Esophagus mucosa (tissue), 1 donor: ENCODE data around the gene CALD1. TPM values are rescaled to one million over a fixed set of nuclear protein-coding genes. Genes with fewer than 3 reads are reported as not detected.

Experiments used
- ATAC-seq: fragments of 200-7000 bp; cut with Tn5 transposase; one replicate; pipeline ENCODE4 v1.9.1; 2020
- total RNA-seq: library from RNA; stranded (reverse); gene quantifications from one replicate; pipeline ENCODE4 v1.2.4, GENCODE V29; 2023
- donor health status: DM: yes; HTN: yes; CAD: no.

The CALD1 gene
- total RNA-seq, 1 donor from 2014 or later = 46.1 TPM

GRCh38 chr7:134788191-134788590 lies 8.8 kb downstream of the CALD1 start:
- no peak for ATAC-seq

- no peak for ATAC-seq
Observed at GRCh38 chr7:134789967-134790685, 10.7 kb downstream of the CALD1 start.

GRCh38 chr7:134792968-134793367 lies 13.5 kb downstream of the CALD1 start:
- ATAC-seq = no peak

- no peak for ATAC-seq
Observed at GRCh38 chr7:134795231-134795630, 15.8 kb downstream of the CALD1 start.

- no peak for ATAC-seq
Observed at GRCh38 chr7:134798155-134798554, 18.7 kb downstream of the CALD1 start.

GRCh38 chr7:134799377-134799776 lies 19.9 kb downstream of the CALD1 start:
- no peak for ATAC-seq

- ATAC-seq = no peak
Observed at GRCh38 chr7:134802762-134803161, 23.3 kb downstream of the CALD1 start.

- ATAC-seq = no peak
Observed at GRCh38 chr7:134804351-134804750, 24.9 kb downstream of the CALD1 start.

GRCh38 chr7:134804854-134805253 lies 25.4 kb downstream of the CALD1 start:
- ATAC-seq = no peak

GRCh38 chr7:134806197-134806596 lies 26.8 kb downstream of the CALD1 start:
- ATAC-seq = no peak

GRCh38 chr7:134809616-134810015 lies 30.2 kb downstream of the CALD1 start:
- no peak for ATAC-seq

- ATAC-seq = no peak
Observed at GRCh38 chr7:134811765-134812164, 32.3 kb downstream of the CALD1 start.

GRCh38 chr7:134813663-134814396 lies 34.4 kb downstream of the CALD1 start:
- no peak for ATAC-seq

GRCh38 chr7:134814730-134815364 lies 35.4 kb downstream of the CALD1 start:
- no peak for ATAC-seq

GRCh38 chr7:134818613-134819345 lies 39.3 kb downstream of the CALD1 start:
- ATAC-seq = no peak

GRCh38 chr7:134819401-134819800 lies 40.0 kb downstream of the CALD1 start:
- no peak for ATAC-seq

- ATAC-seq = no peak
Observed at GRCh38 chr7:134820295-134820694, 40.9 kb downstream of the CALD1 start.

- no peak for ATAC-seq
Observed at GRCh38 chr7:134820778-134821177, 41.3 kb downstream of the CALD1 start.

GRCh38 chr7:134823400-134823799 lies 44.0 kb downstream of the CALD1 start:
- ATAC-seq = no peak

GRCh38 chr7:134825666-134826065 lies 46.2 kb downstream of the CALD1 start:
- ATAC-seq = no peak

- no peak for ATAC-seq
Observed at GRCh38 chr7:134826105-134826504, 46.7 kb downstream of the CALD1 start.

GRCh38 chr7:134827436-134827835 lies 48.0 kb downstream of the CALD1 start:
- no peak for ATAC-seq

GRCh38 chr7:134827889-134828288 lies 48.5 kb downstream of the CALD1 start:
- ATAC-seq = no peak
